Temporal lobe (tissue), 2 donors: ENCODE data around the gene MERTK. TPM values are rescaled to one million over a fixed set of nuclear protein-coding genes. Genes with fewer than 3 reads are reported as not detected.

ENCODE experiments used
- small RNA-seq: library from RNA; depleted of rRNA; stranded (forward); fragments of <200 nt; gene quantifications from one replicate; pipeline ENCODE3, GENCODE V24; 2014; ENCODE audit warnings: low replicate concordance
- total RNA-seq: library from RNA; depleted of rRNA; stranded (reverse); fragments of >200 nt; gene quantifications from one replicate; pipeline ENCODE4 v1.2.3, GENCODE V29; 2014

Gene MERTK
- total RNA-seq, 1 donor from 2014 or later, result 3.7 TPM

Small RNA genes within 50 kb of the gene (small RNA-seq; reads per million reads assigned to genes)
- gene RN7SL297P, result not detected

Other genes starting within 250 kb of the MERTK start
- gene ANAPC1, start 14.4 kb upstream of the MERTK start, total RNA-seq, result 66.9 TPM
- gene TMEM87B, start 156.7 kb downstream of the MERTK start, total RNA-seq, result 6.1 TPM
- gene FBLN7, start 239.8 kb downstream of the MERTK start, total RNA-seq, result 2.5 TPM